GM12878 (cell line): Measurements from ENCODE around the gene NRBF2. TPM values are rescaled to one million over a fixed set of nuclear protein-coding genes. Genes with fewer than 3 reads are reported as not detected.

ENCODE experiments used
- ATAC-seq: fragments of 200-7000 bp; cut with Tn5 transposase; 3 replicates; pipeline ENCODE4 v1.9.1; 2020; ENCODE audit warnings: mild to moderate bottlenecking, moderate library complexity
- BruUV-seq: library from RNA; stranded (reverse); fragments of 400-500 nt; replicated peaks from 2 replicates; lab custom pipeline; 2021; lab: Mats Ljungman, UMichigan
- CTCF ChIA-PET: fragments of 300-600 bp; sonication (Branson Sonifier 250); formaldehyde crosslinking; extraction: SDS; loops from one replicate; lab custom pipeline; 2021; ENCODE audit warnings: inconsistent platforms; lab: Yijun Ruan, JAX
- POLR2A ChIA-PET: fragments of 350-600 bp; formaldehyde crosslinking; extraction: SDS; loops from one replicate; lab custom pipeline; 2021; ENCODE audit warnings: inconsistent platforms; lab: Charles Lee
- RAD21 ChIA-PET: fragments of 300-600 bp; sonication (Branson Sonifier 250); formaldehyde crosslinking; loops from one replicate; lab custom pipeline; 2023; ENCODE audit warnings: antibody characterized with exemption; ENCODE audit not compliant: unreplicated experiment; lab: Charles Lee
- SMC1A ChIA-PET: fragments of 300-600 bp; sonication (Branson Sonifier 250); formaldehyde crosslinking; loops from one replicate; lab custom pipeline; 2023; ENCODE audit not compliant: unreplicated experiment, uncharacterized antibody; lab: Charles Lee
- DNase-seq: peaks from one replicate; pipeline ENCODE4 v3.0.0-alpha.2; 2011; ENCODE audit warnings: low read depth, low spot score
- FAIRE-seq: peaks from 3 replicates; lab custom pipeline; 2011; peaks lifted over from hg19 to GRCh38; lab: Jason Lieb, UNC
- H2AFZ ChIP-seq: 2 replicates; pipeline ENCODE4 v1.6.0; 2011; ENCODE audit warnings: low read depth, low read length, control low read depth; ENCODE audit not compliant: control insufficient read depth
- H3K27ac ChIP-seq: 2 replicates; pipeline ENCODE4 v1.5.1; 2011; ENCODE audit warnings: control low read depth; ENCODE audit not compliant: control insufficient read depth, insufficient read depth
- H3K27me3 ChIP-seq, 2 experiments: replicated peaks in 1 of 2; 2 replicates each; pipeline versions ENCODE4 v1.6.0 to v1.6.1; 2011; ENCODE audit warnings: low read length in 1 of 2; ENCODE audit not compliant: control insufficient read depth in 2 of 2, insufficient read depth in 2 of 2
- H3K36me3 ChIP-seq, 2 experiments: 2 replicates each; pipeline ENCODE4 v1.5.1; 2011; ENCODE audit warnings: low read length in 1 of 2; ENCODE audit not compliant: control insufficient read depth in 2 of 2, insufficient read depth in 2 of 2
- H3K4me1 ChIP-seq: 2 replicates; pipeline ENCODE4 v1.6.1; 2011; ENCODE audit warnings: mild to moderate bottlenecking, low read length, moderate library complexity, mixed read lengths; ENCODE audit not compliant: control insufficient read depth, insufficient read depth
- H3K4me2 ChIP-seq: 2 replicates; pipeline ENCODE4 v1.6.0; 2011; ENCODE audit warnings: control low read depth; ENCODE audit not compliant: control insufficient read depth, insufficient read depth
- H3K4me3 ChIP-seq: fragments of 200-600 bp; sonication (generic); 2 replicates; pipeline ENCODE4 v1.5.1; 2016
- H3K79me2 ChIP-seq: 2 replicates; pipeline ENCODE4 v1.6.0; 2011; ENCODE audit warnings: low read length; ENCODE audit not compliant: control insufficient read depth, insufficient read depth
- H3K9ac ChIP-seq: 2 replicates; pipeline ENCODE4 v1.8.0; 2011; ENCODE audit warnings: low read length, control low read depth, mixed read lengths; ENCODE audit not compliant: control insufficient read depth, insufficient read depth
- H3K9me3 ChIP-seq: replicated peaks from 3 replicates; pipeline ENCODE4 v1.5.1; 2011; ENCODE audit warnings: mild to moderate bottlenecking, low read length; ENCODE audit not compliant: control insufficient read depth, insufficient read depth
- H4K20me1 ChIP-seq: 2 replicates; pipeline ENCODE4 v1.6.0; 2011; ENCODE audit not compliant: control insufficient read depth, insufficient read depth
- ASH2L ChIP-seq: fragments of 300-600, 200-600 bp; sonication (generic); IDR thresholded peaks from 2 replicates; pipeline ENCODE4 v1.6.1; 2017; ENCODE audit warnings: low read depth, mild to moderate bottlenecking, borderline replicate concordance
- CBFB ChIP-seq: IDR thresholded peaks from 2 replicates; pipeline ENCODE4 v1.6.1; 2016; ENCODE audit warnings: antibody characterized with exemption, low read depth
- CHD4 ChIP-seq: fragments of 200-600 bp; sonication (generic); IDR thresholded peaks from 2 replicates; pipeline ENCODE4 v1.6.1; 2016; ENCODE audit warnings: mild to moderate bottlenecking
- CREB1 ChIP-seq: IDR thresholded peaks from 2 replicates; pipeline ENCODE4 v1.6.1; 2012; ENCODE audit warnings: low read depth, mild to moderate bottlenecking, inconsistent platforms
- CUX1 ChIP-seq: IDR thresholded peaks from 2 replicates; pipeline ENCODE4 v1.6.1; 2012; ENCODE audit warnings: improper control_type of control experiment, low read depth, low read length; ENCODE audit not compliant: insufficient replicate concordance
- MAX ChIP-seq: IDR thresholded peaks from 2 replicates; pipeline ENCODE4 v1.6.1; 2012; ENCODE audit warnings: low read depth, low read length, improper control_type of control experiment
- MEF2B ChIP-seq: fragments of 450-650 bp; IDR thresholded peaks from 2 replicates; pipeline ENCODE4 v1.6.1; 2018; ENCODE audit warnings: mild to moderate bottlenecking, moderate library complexity; ENCODE audit not compliant: partially characterized antibody, poor library complexity, severe bottlenecking
- RELB ChIP-seq: fragments of 450-650 bp; IDR thresholded peaks from 2 replicates; pipeline ENCODE4 v1.6.1; 2017; ENCODE audit warnings: low read depth, mild to moderate bottlenecking, moderate library complexity
- SKIL ChIP-seq: fragments of 450-650 bp; IDR thresholded peaks from 2 replicates; pipeline ENCODE4 v1.6.1; 2017; ENCODE audit warnings: mild to moderate bottlenecking, low read depth, inconsistent platforms; ENCODE audit not compliant: poor library complexity, severe bottlenecking
- SMAD5 ChIP-seq: IDR thresholded peaks from 2 replicates; pipeline ENCODE4 v1.6.1; 2016; ENCODE audit warnings: antibody characterized with exemption, low read depth
- TAF1 ChIP-seq: IDR thresholded peaks from 2 replicates; pipeline ENCODE4 v1.6.1; 2011; ENCODE audit warnings: mild to moderate bottlenecking, low read depth, low read length, borderline replicate concordance
- TCF3 ChIP-seq: IDR thresholded peaks from 2 replicates; pipeline ENCODE4 v1.6.1; 2012; ENCODE audit warnings: low read depth, mild to moderate bottlenecking, low read length, borderline replicate concordance; ENCODE audit not compliant: insufficient read depth
- USF2 ChIP-seq: IDR thresholded peaks from 2 replicates; pipeline ENCODE4 v1.6.1; 2011; ENCODE audit warnings: low read depth, low read length, improper control_type of control experiment, borderline replicate concordance
- ZNF217 ChIP-seq: fragments of 450-650 bp; IDR thresholded peaks from 2 replicates; pipeline ENCODE4 v1.6.1; 2017; ENCODE audit warnings: antibody characterized with exemption, mild to moderate bottlenecking
- WGBS: methylation state at CpG from one replicate; pipeline ENCODE4 v1.1.6; 2016; ENCODE audit warnings: low lambda C conversion rate; ENCODE audit not compliant: insufficient replicate concordance, insufficient coverage; ENCODE audit errors: missing lambda C conversion rate; 5-methylcytosine and 5-hydroxymethylcytosine counted together
- in situ Hi-C: fragments of 300-500 bp; cut with MboI; formaldehyde crosslinking; loops from 9 replicates; pipeline ENCODE4 v1.14.3; 2018; ENCODE audit warnings: mixed read lengths
- intact Hi-C: fragments of 100-400 bp; cut with micrococcal nuclease; formaldehyde crosslinking; loops from one replicate; pipeline ENCODE4 v1.14.2; 2022; ENCODE audit not compliant: unreplicated experiment
- polyA plus RNA-seq, 11 experiments: library from polyadenylated mRNA; depleted of rRNA in 4 of 11; unstranded in 6 of 11; stranded (reverse) in 5 of 11; fragments of >200 nt; fragmentation: Nextera tagmentation in 4 of 11; fragmentation: Illumina TruSeq in 1 of 11; extraction: Ambion mirVana in 4 of 11; extraction: Trizol in 1 of 11; gene quantifications; 1 replicate in 1 of 11; 2 replicates in 10 of 11; pipeline versions ENCODE4 v1.2.1 to v1.2.3, GENCODE V29; 2011 to 2016; ENCODE audit warnings: inconsistent platforms in 2 of 11, missing spikeins in 2 of 11, low read depth in 1 of 11
- total RNA-seq, 4 experiments: library from RNA; depleted of rRNA in 3 of 4; stranded (reverse); fragments of >200 nt in 3 of 4; fragmentation: Illumina TruSeq in 1 of 4; extraction: Trizol in 1 of 4; gene quantifications; 2 replicates each; pipeline versions ENCODE4 v1.2.1 to v1.2.3, GENCODE V29; 2013 to 2021

NRBF2 gene
- total and polyA plus RNA-seq, 10 of the 15 experiments (the other 5 are each of a cell fraction or from before 2014, with no cell fraction given) = 17.8 to 39.8 (median 27.7) TPM

- H3K36me3 ChIP-seq = peaks cover 1 to 30% of the 10 kb centered on the region in 2 experiments; a peak in 3 of 4 replicates
- WGBS = 100% methylated on average over 2 of the region's 2 CpGs
- ChIA-PET POLR2A (interaction anchor here (0.6 to 1.1 kb wide), 2 partner anchors 13 to 19 kb away, joined by 3 to 5 read pairs; no protein-coding TSS in a partner anchor), CTCF (interaction anchor here (0.8 to 4.9 kb wide), 5 partner anchors 13 to 429 kb away, joined by 3 to 25 read pairs (median 7); no protein-coding TSS in a partner anchor), RAD21 (interaction anchor here (2.2 kb wide), 1 partner anchor 33 kb away, joined by 8 read pairs; no protein-coding TSS in a partner anchor), SMC1A (interaction anchor here (0.9 to 4.4 kb wide), 8 partner anchors 13 to 520 kb away, joined by 3 to 23 read pairs (median 9); no protein-coding TSS in a partner anchor)
- no peak overlapping the region for H3K9ac ChIP-seq
- DNase-seq = no peak
- H3K79me2 ChIP-seq = peaks cover 8% of the 10 kb centered on the region
- H3K27me3 ChIP-seq = no peaks in the 10 kb centered on the region
- H4K20me1 ChIP-seq = no peaks in the 10 kb centered on the region
- no peak overlapping the region for H2AFZ ChIP-seq
- no peaks in the 10 kb centered on the region for H3K4me1 ChIP-seq
- ATAC-seq = no peak
- intact Hi-C loops = no loop called here
- FAIRE-seq = no peak
- H3K4me3 ChIP-seq = no peak overlapping the region
- no peaks in the 10 kb centered on the region for H3K9me3 ChIP-seq
- H3K27ac ChIP-seq = no peak overlapping the region
- in situ Hi-C loops = no loop called here
- H3K4me2 ChIP-seq = no peak overlapping the region
- BruUV-seq = no TSS peak
- TF ChIP-seq CBFB (no peak), MAX (no peak), TAF1 (no peak), ZNF217 (no peak), USF2 (no peak), SMAD5 (no peak), SKIL (no peak), RELB (no peak), MEF2B (no peak), ASH2L (no peak), TCF3 (no peak), CHD4 (no peak), CUX1 (no peak), CREB1 (no peak)
Observed at GRCh38 chr10:63199716-63200115, 66.6 kb downstream of the NRBF2 start.
